Retinal pigment epithelial cell (primary cell): ENCODE measurements around the gene EIF2AK3.
"Not testable (repeated sequence)": the region's sequence is repeated elsewhere in the genome, so short reads cannot be mapped to it uniquely, and the experiment has no call there.

Experiments
- DNase-seq: peaks from one replicate; pipeline ENCODE4 v3.0.0-alpha.2; 2010; ENCODE audit warnings: low read depth
- H3K4me3 ChIP-seq: 2 replicates; pipeline ENCODE4 v1.5.1; 2011; ENCODE audit warnings: mild to moderate bottlenecking, low read length, control low read depth, moderate library complexity
- TF ChIP-seq, protein P1 (sequence below): conservative IDR thresholded peaks from 2 replicates; pipeline ENCODE4 v1.5.1; 2011; ENCODE audit warnings: low read depth, low read length, control low read depth, inconsistent platforms

Gene EIF2AK3

DNA sequence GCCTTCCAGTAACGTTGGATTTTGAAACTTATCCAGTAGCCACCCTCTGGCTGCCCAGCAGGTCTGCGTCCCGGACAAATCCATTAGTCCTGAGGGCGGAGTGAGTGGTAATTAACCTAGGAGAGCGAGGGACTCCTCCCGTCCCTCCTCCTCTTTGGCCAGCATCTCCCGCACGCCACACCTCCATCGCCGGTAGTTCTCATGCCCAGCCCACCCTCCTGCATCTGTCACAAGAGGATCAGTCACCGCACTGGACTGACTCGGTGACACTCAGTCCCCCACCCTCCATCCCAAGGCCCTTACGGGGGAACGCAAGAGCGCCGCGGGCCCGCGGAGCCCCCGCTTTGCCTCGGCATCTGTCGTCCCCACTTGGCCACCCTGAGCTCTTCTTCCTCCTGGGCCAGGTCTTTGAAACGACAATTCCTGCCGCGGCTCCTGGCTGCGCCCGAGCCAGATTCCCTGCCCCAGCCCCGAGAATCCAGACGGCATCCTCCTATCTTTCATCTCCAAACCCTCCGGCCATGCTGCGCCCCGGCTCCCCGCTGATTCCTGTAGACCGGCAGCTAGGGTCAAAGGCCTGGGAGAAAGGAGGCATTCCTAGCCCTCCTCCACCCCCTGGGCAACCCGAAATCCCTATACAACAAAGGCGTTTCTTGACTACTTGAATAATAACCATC is 77.5 kb downstream of the EIF2AK3 start:
- peak overlapping the region; percentile 52 for H3K4me3 ChIP-seq

DNA sequence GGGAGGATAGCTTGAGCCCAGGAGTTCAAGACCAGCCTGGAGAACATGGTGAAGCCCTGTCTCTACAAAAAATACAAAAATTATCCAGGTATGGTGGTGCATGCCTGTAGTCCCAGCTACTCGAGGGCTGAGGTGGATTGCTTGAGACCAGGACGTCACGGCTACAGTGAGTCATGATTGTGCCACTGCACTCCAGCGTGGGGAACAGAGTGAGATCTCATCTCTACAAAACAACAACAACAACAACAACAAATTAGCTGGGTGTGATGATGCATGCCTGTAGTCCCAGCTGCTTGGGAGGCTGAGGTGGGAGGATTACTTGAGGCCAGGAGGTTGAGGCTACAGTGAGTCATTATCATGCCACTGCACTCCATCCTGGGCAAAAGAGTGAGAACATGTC is 81.0 kb downstream of the EIF2AK3 start:
- H3K4me3 ChIP-seq = not testable (repeated sequence)

More for the DNA sequence above, 77.5 kb downstream of the EIF2AK3 start:
- TF ChIP-seq, protein P1, sequence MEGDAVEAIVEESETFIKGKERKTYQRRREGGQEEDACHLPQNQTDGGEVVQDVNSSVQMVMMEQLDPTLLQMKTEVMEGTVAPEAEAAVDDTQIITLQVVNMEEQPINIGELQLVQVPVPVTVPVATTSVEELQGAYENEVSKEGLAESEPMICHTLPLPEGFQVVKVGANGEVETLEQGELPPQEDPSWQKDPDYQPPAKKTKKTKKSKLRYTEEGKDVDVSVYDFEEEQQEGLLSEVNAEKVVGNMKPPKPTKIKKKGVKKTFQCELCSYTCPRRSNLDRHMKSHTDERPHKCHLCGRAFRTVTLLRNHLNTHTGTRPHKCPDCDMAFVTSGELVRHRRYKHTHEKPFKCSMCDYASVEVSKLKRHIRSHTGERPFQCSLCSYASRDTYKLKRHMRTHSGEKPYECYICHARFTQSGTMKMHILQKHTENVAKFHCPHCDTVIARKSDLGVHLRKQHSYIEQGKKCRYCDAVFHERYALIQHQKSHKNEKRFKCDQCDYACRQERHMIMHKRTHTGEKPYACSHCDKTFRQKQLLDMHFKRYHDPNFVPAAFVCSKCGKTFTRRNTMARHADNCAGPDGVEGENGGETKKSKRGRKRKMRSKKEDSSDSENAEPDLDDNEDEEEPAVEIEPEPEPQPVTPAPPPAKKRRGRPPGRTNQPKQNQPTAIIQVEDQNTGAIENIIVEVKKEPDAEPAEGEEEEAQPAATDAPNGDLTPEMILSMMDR = no peak
- no peak for DNase-seq

DNA sequence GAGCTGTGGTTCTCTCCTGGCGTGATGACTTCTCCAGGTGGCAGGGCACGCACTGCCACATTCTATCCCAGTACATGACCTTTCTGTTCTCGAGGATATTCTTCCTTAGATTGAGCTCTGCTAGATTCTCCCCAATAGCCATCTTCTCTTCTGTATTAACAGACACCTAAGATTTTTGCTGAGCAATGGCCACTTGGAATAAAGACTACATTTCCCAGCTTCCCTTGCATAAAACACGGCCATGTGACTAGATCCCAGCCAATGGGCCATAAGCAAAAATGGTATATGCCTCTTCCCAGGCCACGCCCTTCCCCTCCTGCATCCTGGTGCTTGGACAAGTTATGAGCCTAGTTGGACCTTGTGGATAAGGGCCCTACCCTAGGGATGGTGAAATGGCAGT is 82.1 kb downstream of the EIF2AK3 start:
- no peak overlapping the region for H3K4me3 ChIP-seq
- no peak for DNase-seq
- TF ChIP-seq, protein P1 = no peak

More for the DNA sequence above, 81.0 kb downstream of the EIF2AK3 start:
- not testable (repeated sequence) for DNase-seq

DNA sequence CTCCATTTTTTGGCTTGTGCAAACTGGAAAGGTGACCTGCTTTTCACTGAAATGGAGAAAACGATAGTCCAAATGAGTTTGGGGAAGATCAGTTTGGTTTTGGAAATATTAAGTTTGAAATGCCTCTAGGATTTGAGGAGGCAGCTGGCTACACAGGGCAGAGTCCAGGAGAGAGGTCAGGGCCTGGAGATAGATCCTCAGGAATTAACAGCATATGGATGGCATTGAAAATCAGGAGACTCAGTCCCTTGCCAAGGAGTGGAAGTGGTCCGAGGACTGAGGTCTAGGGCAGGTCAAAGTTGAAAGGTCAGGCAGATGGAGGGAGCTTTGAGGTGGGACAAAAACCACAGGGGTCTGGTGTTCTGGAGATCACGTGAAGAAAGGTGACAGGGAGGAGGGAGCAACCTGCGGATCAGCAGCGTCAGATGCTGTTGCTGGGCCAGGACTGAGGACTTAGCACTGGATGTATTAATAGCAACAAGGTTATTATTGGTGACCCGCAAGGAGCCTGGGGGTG is 83.7 kb downstream of the EIF2AK3 start:
- no peak overlapping the region for H3K4me3 ChIP-seq
- TF ChIP-seq, protein P1 = no peak
- DNase-seq = no peak

DNA sequence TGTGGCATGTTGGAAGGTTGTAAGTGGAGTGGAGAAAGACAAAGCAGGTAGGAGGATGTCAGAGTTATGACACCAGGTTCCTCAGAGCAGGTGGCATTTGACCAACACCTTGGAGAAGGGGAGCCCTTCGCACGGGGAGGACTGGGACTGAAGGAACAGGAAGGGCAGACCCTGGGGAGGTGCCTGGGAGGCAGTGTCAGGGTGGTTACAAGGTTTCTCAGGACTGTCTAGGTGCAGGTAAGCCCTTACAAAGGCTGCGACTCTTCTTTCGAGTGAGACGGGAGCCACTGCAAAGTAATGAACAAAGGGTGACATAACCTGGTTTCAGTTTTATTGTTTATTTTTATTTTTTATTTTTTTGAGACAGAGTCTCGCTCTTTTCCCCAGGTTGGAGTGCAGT is 84.6 kb downstream of the EIF2AK3 start:
- no peak for DNase-seq
- no peak overlapping the region for H3K4me3 ChIP-seq
- TF ChIP-seq, protein P1 = no peak

DNA sequence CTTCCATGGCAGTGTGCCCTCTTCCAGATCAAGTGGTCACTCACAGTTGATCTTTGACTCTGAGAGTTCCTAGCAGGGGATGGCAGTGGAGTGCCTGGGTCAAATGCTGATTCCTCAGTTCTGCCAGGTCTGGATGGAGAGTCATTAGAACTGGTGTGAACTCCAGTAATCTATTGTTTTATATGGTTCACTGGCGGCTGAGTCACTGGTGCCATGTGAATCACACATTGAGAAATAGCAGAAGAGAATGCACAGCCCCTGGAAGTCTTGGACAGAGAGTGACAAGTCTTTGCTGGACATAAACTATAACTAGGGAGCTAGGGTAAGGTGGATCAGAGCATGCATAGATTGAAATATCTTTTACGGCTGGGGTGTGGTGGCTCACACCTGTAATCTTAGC is 86.9 kb downstream of the EIF2AK3 start:
- peak; percentile 17 for DNase-seq
- H3K4me3 ChIP-seq = no peak overlapping the region
- TF ChIP-seq, protein P1 = no peak

DNA sequence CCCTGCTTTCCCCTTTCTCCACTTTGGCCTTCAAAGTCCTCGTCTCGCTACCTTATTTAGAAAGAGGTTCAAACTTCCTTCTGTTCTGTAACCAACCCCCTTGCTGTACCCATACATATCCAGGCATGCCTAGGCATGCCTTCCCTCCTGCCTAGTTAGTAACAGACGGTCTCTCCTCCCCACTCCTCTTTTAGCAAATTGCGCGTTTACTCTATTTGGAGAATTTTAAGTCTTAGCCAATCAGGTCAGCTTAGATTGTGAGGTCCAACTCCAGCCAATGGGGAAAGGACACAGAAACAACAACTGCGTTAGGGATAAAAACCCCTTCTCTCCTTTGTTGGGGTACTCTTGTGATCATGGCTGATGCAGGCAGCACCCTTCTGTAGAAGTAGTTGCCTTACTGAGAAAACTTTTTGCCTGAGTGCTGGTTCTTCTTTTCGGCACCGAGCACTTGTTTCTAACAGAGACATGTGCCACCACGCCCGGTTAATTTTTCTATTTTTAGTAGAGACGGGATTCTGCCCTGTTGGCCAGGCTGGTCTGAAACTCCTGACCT is 88.8 kb downstream of the EIF2AK3 start:
- TF ChIP-seq, protein P1 = no peak
- no peak overlapping the region for H3K4me3 ChIP-seq
- DNase-seq = no peak
